CD4-positive, CD25-positive, alpha-beta regulatory T cell (primary cell): ENCODE measurements around the gene HSF4. TPM values are rescaled to one million over a fixed set of nuclear protein-coding genes. Genes with fewer than 3 reads are reported as not detected.
A peak's percentile ranks its signal among the peaks of the same experiment; 100 is the strongest.

Experiments
- ATAC-seq, 2 donors: fragments of 150-1000 bp; cut with Tn5 transposase; one replicate each; pipeline ENCODE4 v1.10.0; 2021; ENCODE audit warnings: low read depth in 2 of 2, moderate number of reproducible peaks in 2 of 2, moderate library complexity in 1 of 2
- DNase-seq, 3 donors: peaks; one replicate each; pipeline versions ENCODE4 v3.0.0 to v3.0.0-alpha.2; 2012 to 2022; ENCODE audit warnings: mixed read lengths in 1 of 3
- H3K27ac ChIP-seq: one replicate; pipeline ENCODE4 v1.7.0; 2013; ENCODE audit warnings: mild to moderate bottlenecking, low read length; ENCODE audit not compliant: insufficient read depth, poor library complexity, severe bottlenecking
- H3K27me3 ChIP-seq: one replicate; pipeline ENCODE4 v1.7.0; 2013; ENCODE audit warnings: low read length; ENCODE audit not compliant: control insufficient read depth, insufficient read depth
- H3K36me3 ChIP-seq: one replicate; pipeline ENCODE4 v1.7.0; 2013; ENCODE audit warnings: mild to moderate bottlenecking, low read length, moderate library complexity; ENCODE audit not compliant: control insufficient read depth, insufficient read depth
- H3K4me1 ChIP-seq: 2 replicates; pipeline ENCODE4 v1.7.0; 2013; ENCODE audit warnings: mild to moderate bottlenecking, low read length; ENCODE audit not compliant: insufficient read depth, control insufficient read depth, poor library complexity, severe bottlenecking
- H3K4me3 ChIP-seq: one replicate; pipeline ENCODE4 v1.7.0; 2013; ENCODE audit warnings: low read depth, mild to moderate bottlenecking, low read length, moderate library complexity
- H3K9me3 ChIP-seq, 2 experiments: 1 replicate in 1 of 2; 2 replicates in 1 of 2; pipeline ENCODE4 v1.7.0; 2013; ENCODE audit warnings: low read length in 2 of 2, mild to moderate bottlenecking in 1 of 2, moderate library complexity in 1 of 2; ENCODE audit not compliant: control insufficient read depth in 2 of 2
- H3K27ac Mint-ChIP-seq, 3 donors: one replicate each; pipeline ENCODE4 v1.8.0; 2020 to 2022; ENCODE audit warnings: mild to moderate bottlenecking in 3 of 3, mixed read lengths in 3 of 3, moderate library complexity in 2 of 3
- H3K27me3 Mint-ChIP-seq: one replicate; pipeline ENCODE4 v1.8.0; 2022; ENCODE audit warnings: mild to moderate bottlenecking, mixed read lengths
- H3K36me3 Mint-ChIP-seq: one replicate; pipeline ENCODE4 v1.8.0; 2020; ENCODE audit warnings: mixed read lengths
- H3K4me1 Mint-ChIP-seq, 4 donors: one replicate each; pipeline ENCODE4 v1.8.0; 2020 to 2022; ENCODE audit warnings: mixed read lengths in 4 of 4, mild to moderate bottlenecking in 1 of 4
- H3K4me3 Mint-ChIP-seq, 4 donors: one replicate each; pipeline ENCODE4 v1.8.0; 2020 to 2022; ENCODE audit warnings: mild to moderate bottlenecking in 4 of 4, mixed read lengths in 4 of 4, moderate library complexity in 3 of 4
- H3K9me3 Mint-ChIP-seq, 7 donors: one replicate each; pipeline ENCODE4 v1.8.0; 2020 to 2022; ENCODE audit warnings: mixed read lengths in 7 of 7, mild to moderate bottlenecking in 3 of 7, moderate library complexity in 2 of 7
- polyA plus RNA-seq, 4 donors: library from polyadenylated mRNA; unstranded; fragments of 300-500 nt; fragmentation: Illumina TruSeq; gene quantifications; one replicate each; pipeline ENCODE4 v1.2.3, GENCODE V29; 2021
- total RNA-seq: library from RNA; stranded (reverse); gene quantifications from one replicate; pipeline ENCODE4 v1.2.3, GENCODE V29; 2022

Gene HSF4
- total and polyA plus RNA-seq, 5 donors from 2014 or later: 34.4 TPM; not detected in 4

- Mint-ChIP-seq H3K27me3 (peaks cover 21% of the 10 kb centered on the region), H3K27ac (peak overlapping the region; percentile 79 to 96 (median 96)), H3K9me3 (no peaks in the 10 kb centered on the region), H3K36me3 (no peaks in the 10 kb centered on the region), H3K4me3 (peak overlapping the region; percentile 89 to 98 (median 95)), H3K4me1 (peaks cover 10 to 71% (median 38%) of the 10 kb centered on the region in 4 donors)
- peaks cover 3% of the 10 kb centered on the region for H3K27me3 ChIP-seq
- peaks cover 63% of the 10 kb centered on the region for H3K4me1 ChIP-seq
- DNase-seq (peak in 1 of 3 donors; percentile 73), ATAC-seq (no peak)
- no peaks in the 10 kb centered on the region for H3K9me3 ChIP-seq
- peak overlapping the region; percentile 89 for H3K27ac ChIP-seq
- H3K4me3 ChIP-seq: peak overlapping the region; percentile 77
- no peaks in the 10 kb centered on the region for H3K36me3 ChIP-seq
These were observed 6.5 kb upstream of the HSF4 start for GRCh38 chr16:67157892-67158635.

GRCh38 chr16:67158637-67159600 is 5.6 kb upstream of the HSF4 start:
- Histone ChIP-seq H3K4me3 (peak overlapping the region; percentile 77), H3K27me3 (peaks cover 3% of the 10 kb centered on the region), H3K36me3 (no peaks in the 10 kb centered on the region), H3K4me1 (peaks cover 72% of the 10 kb centered on the region), H3K27ac (peak overlapping the region; percentile 89), H3K9me3 (no peaks in the 10 kb centered on the region)
- ATAC-seq (peak; percentile 33 to 40), DNase-seq (peak; percentile 60 to 92 (median 63))
- H3K4me3 Mint-ChIP-seq: peak overlapping the region; percentile 89 to 98 (median 95)
- peaks cover 24% of the 10 kb centered on the region for H3K27me3 Mint-ChIP-seq
- no peaks in the 10 kb centered on the region for H3K36me3 Mint-ChIP-seq
- peak overlapping the region; percentile 79 to 96 (median 96) for H3K27ac Mint-ChIP-seq
- H3K9me3 Mint-ChIP-seq: no peaks in the 10 kb centered on the region
- H3K4me1 Mint-ChIP-seq: peaks cover 10 to 71% (median 34%) of the 10 kb centered on the region in 4 donors

- Mint-ChIP-seq H3K4me3 (peak overlapping the region; percentile 52 to 98 (median 70)), H3K27ac (no peak overlapping the region)
These were observed 2.9 kb upstream of the HSF4 start for GRCh38 chr16:67161595-67162058.

GRCh38 chr16:67162506-67163163 is 1.9 kb upstream of the HSF4 start:
- H3K4me1 Mint-ChIP-seq: peaks cover 9 to 56% (median 25%) of the 10 kb centered on the region in 4 donors
- DNase-seq (no peak), ATAC-seq (no peak)
- Histone ChIP-seq H3K27ac (no peak overlapping the region), H3K9me3 (no peaks in the 10 kb centered on the region), H3K27me3 (peaks cover 13% of the 10 kb centered on the region), H3K4me3 (no peak overlapping the region), H3K36me3 (no peaks in the 10 kb centered on the region), H3K4me1 (peaks cover 67% of the 10 kb centered on the region)
- peaks cover 54% of the 10 kb centered on the region for H3K27me3 Mint-ChIP-seq
- H3K36me3 Mint-ChIP-seq: no peaks in the 10 kb centered on the region
- H3K27ac Mint-ChIP-seq: no peak overlapping the region
- peak overlapping the region; percentile 20 to 76 (median 53) for H3K4me3 Mint-ChIP-seq
- no peaks in the 10 kb centered on the region for H3K9me3 Mint-ChIP-seq

More at GRCh38 chr16:67161595-67162058, 2.9 kb upstream of the HSF4 start:
- Histone ChIP-seq H3K27ac (no peak overlapping the region), H3K36me3 (no peaks in the 10 kb centered on the region), H3K4me1 (peaks cover 74% of the 10 kb centered on the region), H3K27me3 (peaks cover 4% of the 10 kb centered on the region), H3K4me3 (no peak overlapping the region), H3K9me3 (no peaks in the 10 kb centered on the region)
- DNase-seq: no peak
- Mint-ChIP-seq H3K27me3 (peaks cover 44% of the 10 kb centered on the region), H3K36me3 (no peaks in the 10 kb centered on the region), H3K9me3 (no peaks in the 10 kb centered on the region), H3K4me1 (peaks cover 10 to 65% (median 31%) of the 10 kb centered on the region in 4 donors)
- ATAC-seq: no peak

- peaks cover 60% of the 10 kb centered on the region for H3K4me1 ChIP-seq
- H3K4me3 ChIP-seq: no peak overlapping the region
- Mint-ChIP-seq H3K9me3 (peaks cover 0 to 2% (median 0%) of the 10 kb centered on the region in 7 donors), H3K36me3 (no peaks in the 10 kb centered on the region), H3K27me3 (peaks cover 62% of the 10 kb centered on the region), H3K4me3 (peak overlapping the region in 2 of 4 donors; percentile 36 to 46), H3K4me1 (peaks cover 4 to 49% (median 21%) of the 10 kb centered on the region in 4 donors), H3K27ac (no peak overlapping the region)
- ATAC-seq: no peak
- DNase-seq: peak in 2 of 3 donors; percentile 32 to 71
- no peak overlapping the region for H3K27ac ChIP-seq
- H3K9me3 ChIP-seq: no peaks in the 10 kb centered on the region
- peaks cover 13% of the 10 kb centered on the region for H3K27me3 ChIP-seq
- no peaks in the 10 kb centered on the region for H3K36me3 ChIP-seq
These were observed 1.2 kb upstream of the HSF4 start for GRCh38 chr16:67163164-67163998.

- peaks cover 69% of the 10 kb centered on the region for H3K27me3 Mint-ChIP-seq
- Histone ChIP-seq H3K4me1 (peaks cover 53% of the 10 kb centered on the region), H3K27me3 (peaks cover 13% of the 10 kb centered on the region), H3K27ac (no peak overlapping the region), H3K36me3 (no peaks in the 10 kb centered on the region), H3K9me3 (no peaks in the 10 kb centered on the region), H3K4me3 (no peak overlapping the region)
- no peak overlapping the region for H3K27ac Mint-ChIP-seq
- peaks cover 0 to 2% (median 0%) of the 10 kb centered on the region in 7 donors for H3K9me3 Mint-ChIP-seq
- peaks cover 0 to 42% (median 17%) of the 10 kb centered on the region in 4 donors for H3K4me1 Mint-ChIP-seq
- H3K4me3 Mint-ChIP-seq: peak overlapping the region in 3 of 4 donors; percentile 27 to 50 (median 48)
- ATAC-seq: no peak
- no peak for DNase-seq
- no peaks in the 10 kb centered on the region for H3K36me3 Mint-ChIP-seq
These were observed 466 bp upstream of the HSF4 start for GRCh38 chr16:67163999-67164558.
